GM13977 (cell line): ENCODE results near the gene CACNA1C.

Source experiments
- DNase-seq: peaks from one replicate; pipeline ENCODE4 v3.0.0; 2012; ENCODE audit warnings: low spot score
- in situ Hi-C: fragments of 300-500 bp; cut with MboI; formaldehyde crosslinking; loops from one replicate; pipeline ENCODE4 v1.12.0; 2022; ENCODE audit warnings: low sequenced_read_pairs, low pct_unique_long_range_greater_than_20kb, mixed read lengths, inconsistent platforms; ENCODE audit not compliant: unreplicated experiment
- TF ChIP-seq, protein P1 (sequence below): IDR thresholded peaks from 2 replicates; pipeline ENCODE4 v1.5.1; 2012; ENCODE audit warnings: mild to moderate bottlenecking, control low read depth; ENCODE audit not compliant: insufficient read depth; ENCODE audit errors: extremely low read depth, missing control alignments

Gene CACNA1C

DNA sequence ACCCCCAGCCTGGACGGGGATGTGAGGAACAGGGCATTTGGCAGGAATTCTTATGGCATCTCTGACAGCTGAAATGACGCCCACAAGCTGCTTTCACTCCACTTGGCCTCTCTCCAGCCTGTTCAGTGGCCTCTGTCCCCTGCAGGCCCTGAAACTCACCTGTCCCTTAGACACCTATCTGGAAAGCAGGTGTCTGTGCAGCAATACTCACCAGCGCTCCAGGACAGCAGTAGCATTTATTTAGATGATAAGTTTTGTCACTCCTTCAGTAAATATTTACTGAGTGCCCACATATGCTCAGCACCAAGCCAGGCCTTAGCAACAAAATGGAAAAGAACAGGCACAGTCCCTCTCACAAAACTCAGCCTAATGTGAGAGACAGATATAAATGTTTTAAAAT lies 430.9 kb downstream of the CACNA1C start:
- TF ChIP-seq, protein P1, sequence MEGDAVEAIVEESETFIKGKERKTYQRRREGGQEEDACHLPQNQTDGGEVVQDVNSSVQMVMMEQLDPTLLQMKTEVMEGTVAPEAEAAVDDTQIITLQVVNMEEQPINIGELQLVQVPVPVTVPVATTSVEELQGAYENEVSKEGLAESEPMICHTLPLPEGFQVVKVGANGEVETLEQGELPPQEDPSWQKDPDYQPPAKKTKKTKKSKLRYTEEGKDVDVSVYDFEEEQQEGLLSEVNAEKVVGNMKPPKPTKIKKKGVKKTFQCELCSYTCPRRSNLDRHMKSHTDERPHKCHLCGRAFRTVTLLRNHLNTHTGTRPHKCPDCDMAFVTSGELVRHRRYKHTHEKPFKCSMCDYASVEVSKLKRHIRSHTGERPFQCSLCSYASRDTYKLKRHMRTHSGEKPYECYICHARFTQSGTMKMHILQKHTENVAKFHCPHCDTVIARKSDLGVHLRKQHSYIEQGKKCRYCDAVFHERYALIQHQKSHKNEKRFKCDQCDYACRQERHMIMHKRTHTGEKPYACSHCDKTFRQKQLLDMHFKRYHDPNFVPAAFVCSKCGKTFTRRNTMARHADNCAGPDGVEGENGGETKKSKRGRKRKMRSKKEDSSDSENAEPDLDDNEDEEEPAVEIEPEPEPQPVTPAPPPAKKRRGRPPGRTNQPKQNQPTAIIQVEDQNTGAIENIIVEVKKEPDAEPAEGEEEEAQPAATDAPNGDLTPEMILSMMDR = no peak
- no peak for DNase-seq
- in situ Hi-C loops = no loop called here

DNA sequence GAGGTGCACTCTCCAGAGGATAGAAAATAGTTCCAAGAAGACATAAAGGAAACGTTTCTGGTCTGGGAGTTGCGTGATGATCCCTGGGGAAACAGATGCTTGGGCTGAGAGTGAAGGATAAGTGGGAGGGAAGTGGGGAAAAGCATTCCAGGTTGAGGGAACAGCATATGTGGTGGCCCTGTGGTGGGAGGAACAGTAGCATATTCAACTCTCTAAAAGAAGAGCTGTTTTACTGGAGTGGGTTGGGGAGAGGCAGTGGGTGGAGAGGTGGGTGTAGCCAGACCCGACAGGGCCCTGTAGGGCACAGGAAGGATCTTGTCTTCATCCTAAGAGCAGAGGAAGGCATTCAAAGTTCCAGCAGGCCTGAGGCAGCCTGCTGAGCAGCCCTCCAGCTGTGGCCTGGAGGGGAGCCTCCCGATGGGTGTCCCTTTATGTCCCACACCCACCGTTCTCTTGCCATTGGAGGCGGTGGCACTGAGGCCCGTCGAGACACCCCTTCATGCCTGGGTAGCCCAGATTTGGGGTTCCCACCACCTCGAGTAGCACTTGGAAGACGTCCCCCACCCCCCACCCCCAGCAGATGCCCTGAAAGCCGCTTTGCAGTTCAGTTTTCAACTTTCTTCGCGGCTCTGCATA lies 431.5 kb downstream of the CACNA1C start:
- in situ Hi-C loops = no loop called here
- no peak for DNase-seq
- TF ChIP-seq, protein P1 = no peak

DNA sequence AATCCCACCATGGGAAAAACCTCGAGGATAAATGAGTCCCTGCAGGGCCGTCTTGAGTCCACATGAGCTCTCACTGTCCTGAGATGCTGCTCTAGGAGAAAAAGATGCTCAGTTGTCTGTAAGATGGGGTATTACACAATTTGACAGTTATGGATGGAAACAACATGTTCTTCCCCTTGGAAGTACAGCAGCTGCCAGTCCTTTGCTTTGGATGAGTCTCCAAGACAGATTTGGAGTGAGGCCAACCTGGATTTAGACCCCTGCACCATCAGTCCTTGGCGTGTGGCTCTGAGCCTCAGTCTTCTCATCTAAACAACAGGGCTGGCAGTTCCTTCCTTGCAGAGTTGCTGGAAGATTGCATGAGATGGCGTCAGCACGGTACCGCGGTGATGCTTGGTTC lies 432.9 kb downstream of the CACNA1C start:
- TF ChIP-seq, protein P1 = no peak
- DNase-seq = no peak
- in situ Hi-C loops = no loop called here

DNA sequence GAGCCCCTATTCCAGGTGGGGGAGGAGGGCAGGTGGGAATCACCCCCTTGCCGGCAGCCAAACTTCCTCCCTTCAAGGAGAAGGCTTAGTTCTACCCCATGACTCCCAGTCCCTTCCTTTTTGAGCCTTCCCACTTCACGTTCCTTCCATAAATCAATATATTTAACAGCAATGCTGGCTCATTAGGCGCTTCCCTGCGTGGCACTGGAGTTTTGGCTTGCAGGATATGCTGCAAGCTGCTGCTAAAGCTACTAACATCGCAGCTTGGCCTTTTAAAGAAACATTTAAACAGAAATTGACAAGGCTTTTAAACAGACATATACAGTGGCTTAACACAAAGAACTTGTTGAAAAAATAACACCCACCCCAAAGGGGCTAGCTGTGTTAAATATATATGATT lies 434.0 kb downstream of the CACNA1C start:
- in situ Hi-C loops = no loop called here
- TF ChIP-seq, protein P1 = no peak
- no peak for DNase-seq

DNA sequence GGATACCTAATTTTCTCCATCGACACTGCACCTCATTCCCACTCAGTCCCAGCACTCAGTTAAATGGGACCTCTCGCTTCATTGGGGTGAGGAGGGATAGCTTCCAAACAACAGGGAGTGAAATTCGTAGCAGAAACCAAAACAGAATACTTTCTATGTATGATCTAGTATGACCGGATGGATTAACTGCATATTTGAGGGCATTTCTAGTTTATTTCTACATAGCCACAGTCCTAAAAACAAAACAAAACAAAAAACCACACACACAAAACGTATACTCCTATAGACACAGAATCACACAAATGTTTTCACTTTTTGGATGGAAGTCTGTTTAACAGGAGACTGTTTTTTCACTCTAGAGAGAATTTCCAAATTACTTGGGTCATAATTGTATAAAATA lies 434.5 kb downstream of the CACNA1C start:
- in situ Hi-C loops = no loop called here
- TF ChIP-seq, protein P1 = no peak
- no peak for DNase-seq

DNA sequence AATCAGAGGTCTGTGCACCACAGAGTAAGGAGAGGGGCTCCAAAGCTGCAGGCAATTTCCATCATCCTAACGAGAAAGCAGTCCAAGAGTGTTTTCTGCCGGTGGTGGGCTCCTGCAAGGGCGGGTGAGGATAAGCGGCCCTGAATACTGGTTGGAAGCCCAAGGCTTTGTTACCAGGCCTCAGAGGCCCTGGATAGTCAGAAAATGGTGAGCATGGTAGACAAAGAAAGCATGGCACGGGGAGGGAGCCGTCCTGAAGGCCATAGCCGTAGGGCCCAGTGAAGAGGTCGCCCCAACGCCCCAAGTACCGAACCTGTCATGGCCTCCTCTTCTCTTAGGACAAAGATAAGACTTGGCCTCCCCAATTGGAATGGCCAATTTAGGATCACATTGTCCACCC lies 435.3 kb downstream of the CACNA1C start:
- in situ Hi-C loops = no loop called here
- DNase-seq = no peak
- TF ChIP-seq, protein P1 = no peak
